GM23338 (cell line): ENCODE data around the gene GPRC5B. TPM values are rescaled to one million over a fixed set of nuclear protein-coding genes. Genes with fewer than 3 reads are reported as not detected.

ENCODE experiments used
- ATAC-seq: fragments of 200-7000 bp; cut with Tn5 transposase; 3 replicates; pipeline ENCODE4 v1.9.1; 2020
- DNase-seq: peaks from one replicate; pipeline ENCODE4 v3.0.0-alpha.2; 2015; ENCODE audit warnings: low spot score
- H2AFZ ChIP-seq: fragments of 200-600 bp; sonication (generic); 2 replicates; pipeline ENCODE4 v1.8.0; 2016; ENCODE audit warnings: antibody characterized with exemption, mild to moderate bottlenecking, moderate library complexity
- H3F3A ChIP-seq: fragments of 200-600 bp; sonication (generic); replicated peaks from 2 replicates; pipeline ENCODE4 v1.8.0; 2017; ENCODE audit warnings: antibody characterized with exemption, mixed run types, low read depth
- H3K27ac ChIP-seq: fragments of 200-600 bp; sonication (generic); 2 replicates; pipeline ENCODE4 v1.6.1; 2016; ENCODE audit warnings: low read depth
- H3K27me3 ChIP-seq: fragments of 200-600 bp; sonication (generic); 2 replicates; pipeline ENCODE4 v1.8.0; 2016; ENCODE audit warnings: mild to moderate bottlenecking, mixed run types, moderate library complexity; ENCODE audit not compliant: insufficient read depth
- H3K36me3 ChIP-seq: fragments of 200-600 bp; sonication (generic); 2 replicates; pipeline ENCODE4 v1.8.0; 2016; ENCODE audit warnings: mild to moderate bottlenecking; ENCODE audit not compliant: insufficient read depth
- H3K4me1 ChIP-seq: fragments of 200-600 bp; sonication (generic); 2 replicates; pipeline ENCODE4 v1.8.0; 2016; ENCODE audit warnings: mild to moderate bottlenecking, moderate library complexity; ENCODE audit not compliant: insufficient read depth
- H3K4me2 ChIP-seq: fragments of 200-600 bp; sonication (generic); 2 replicates; pipeline ENCODE4 v1.7.1; 2017; ENCODE audit warnings: mixed run types
- H3K4me3 ChIP-seq: fragments of 200-600 bp; sonication (generic); 2 replicates; pipeline ENCODE4 v1.6.1; 2016; ENCODE audit warnings: mixed run types
- H3K79me2 ChIP-seq: fragments of 200-600 bp; sonication (generic); replicated peaks from 2 replicates; pipeline ENCODE4 v1.8.0; 2017; ENCODE audit warnings: mild to moderate bottlenecking; ENCODE audit not compliant: insufficient read depth
- H3K9me2 ChIP-seq: fragments of 200-600 bp; sonication (generic); 2 replicates; pipeline ENCODE4 v1.8.0; 2017; ENCODE audit not compliant: insufficient read depth
- H4K20me1 ChIP-seq: fragments of 200-600 bp; sonication (generic); replicated peaks from 2 replicates; pipeline ENCODE4 v1.8.0; 2017; ENCODE audit warnings: mild to moderate bottlenecking; ENCODE audit not compliant: insufficient read depth
- H3K27ac Mint-ChIP-seq: 2 replicates; pipeline ENCODE4 v1.8.0; 2020; ENCODE audit warnings: inconsistent platforms, mild to moderate bottlenecking, moderate library complexity, mixed read lengths
- H3K27me3 Mint-ChIP-seq: 3 replicates; pipeline ENCODE4 v1.8.0; 2022; ENCODE audit warnings: low read depth, mild to moderate bottlenecking, moderate library complexity, mixed read lengths, inconsistent platforms; ENCODE audit not compliant: insufficient read depth, poor library complexity
- H3K36me3 Mint-ChIP-seq: 3 replicates; pipeline ENCODE4 v1.8.0; 2021; ENCODE audit warnings: low read depth, mild to moderate bottlenecking, inconsistent platforms, moderate library complexity, mixed read lengths
- H3K4me1 Mint-ChIP-seq: 3 replicates; pipeline ENCODE4 v1.8.0; 2020; ENCODE audit warnings: mild to moderate bottlenecking, inconsistent platforms, mixed read lengths
- H3K4me3 Mint-ChIP-seq: 3 replicates; pipeline ENCODE4 v1.8.0; 2021; ENCODE audit warnings: moderate library complexity, mild to moderate bottlenecking, inconsistent platforms, mixed read lengths
- H3K9me3 Mint-ChIP-seq: 3 replicates; pipeline ENCODE4 v1.8.0; 2020; ENCODE audit warnings: moderate library complexity, mild to moderate bottlenecking, inconsistent platforms, mixed read lengths
- CREB1 ChIP-seq: fragments of 250-450 bp; sonication (Bioruptor Pico); IDR thresholded peaks from 2 replicates; pipeline ENCODE4 v1.5.0; 2020; ENCODE audit warnings: low read depth, mild to moderate bottlenecking, moderate library complexity
- EZH2 ChIP-seq: fragments of 200-600 bp; sonication (generic); IDR thresholded peaks from one replicate; pipeline ENCODE4 v1.8.0; 2017; ENCODE audit warnings: antibody characterized with exemption, mild to moderate bottlenecking, low read depth; ENCODE audit not compliant: unreplicated experiment
- EZH2phosphoT487 ChIP-seq: fragments of 200-600 bp; sonication (generic); IDR thresholded peaks from one replicate; pipeline ENCODE4 v1.8.1; 2018; ENCODE audit warnings: antibody characterized with exemption; ENCODE audit not compliant: unreplicated experiment
- JUNB ChIP-seq: IDR thresholded peaks from one replicate; pipeline ENCODE4 v1.6.1; 2016; ENCODE audit warnings: antibody characterized with exemption; ENCODE audit not compliant: unreplicated experiment
- REST ChIP-seq: IDR thresholded peaks from one replicate; pipeline ENCODE4 v1.6.1; 2018; ENCODE audit warnings: antibody characterized with exemption; ENCODE audit not compliant: unreplicated experiment
- ZNF114 ChIP-seq: fragments of 250-450 bp; sonication (Bioruptor Pico); IDR thresholded peaks from 2 replicates; pipeline ENCODE4 v1.5.0; 2020; ENCODE audit warnings: mild to moderate bottlenecking, moderate library complexity
- ZNF462 ChIP-seq: fragments of 250-450 bp; sonication (Bioruptor Pico); IDR thresholded peaks from 2 replicates; pipeline ENCODE4 v1.5.0; 2020; ENCODE audit warnings: mild to moderate bottlenecking, moderate library complexity
- polyA plus RNA-seq: library from polyadenylated mRNA; unstranded; fragments of >200 nt; fragmentation: Nextera tagmentation; extraction: Ambion mirVana; gene quantifications from 2 replicates; pipeline ENCODE4 v1.2.1, GENCODE V29; 2016
- total RNA-seq: library from RNA; depleted of rRNA; stranded (reverse); fragments of >200 nt; shearing (Covaris generic); gene quantifications from 2 replicates; pipeline ENCODE4 v1.2.3, GENCODE V29; 2014

GPRC5B gene
- total and polyA plus RNA-seq, 2 experiments from 2014 or later: 70.9 to 82.5 TPM

- no peak for TF ChIP-seq ZNF462 (CRISPR knock-in tag)
- no peak for TF ChIP-seq CREB1 (CRISPR knock-in tag)
- TF ChIP-seq JUNB: no peak
- TF ChIP-seq EZH2: no peak
These were observed 20.7 kb downstream of the GPRC5B start (continued) for GRCh38 chr16:19863990-19864389.

- peaks cover 56% of the 10 kb centered on the region for H3K4me1 ChIP-seq
- peak overlapping the region; percentile 68 for H3K4me3 Mint-ChIP-seq
- no peaks in the 10 kb centered on the region; the same call in 1 of the 2 replicates for H4K20me1 ChIP-seq
- DNase-seq (peak; percentile 79), ATAC-seq (peak; percentile 74)
- no peak overlapping the region for H2AFZ ChIP-seq
- peak overlapping the region; percentile 99 for H3K27ac Mint-ChIP-seq
- peak overlapping the region; percentile 34 for H3K4me3 ChIP-seq
- H3F3A ChIP-seq: peaks cover 28% of the 10 kb centered on the region
- H3K79me2 ChIP-seq: peaks cover 48% of the 10 kb centered on the region
- H3K27me3 ChIP-seq: no peaks in the 10 kb centered on the region
- no peaks in the 10 kb centered on the region for H3K9me2 ChIP-seq
- no peaks in the 10 kb centered on the region for H3K9me3 Mint-ChIP-seq
- H3K4me2 ChIP-seq: peak overlapping the region; percentile 69
- peaks cover 63% of the 10 kb centered on the region for H3K4me1 Mint-ChIP-seq
- peaks cover 6% of the 10 kb centered on the region for H3K27me3 Mint-ChIP-seq
- H3K27ac ChIP-seq: peak overlapping the region; percentile 99
- H3K36me3 Mint-ChIP-seq: peaks cover 84% of the 10 kb centered on the region
- H3K36me3 ChIP-seq: peaks cover 17% of the 10 kb centered on the region; the same call in 1 of the 2 replicates
- TF ChIP-seq ZNF114 (CRISPR knock-in tag): no peak
- TF ChIP-seq CREB1 (CRISPR knock-in tag): peak; percentile 15; the same call in 1 of the 2 replicates
- TF ChIP-seq EZH2phosphoT487: no peak
- no peak for TF ChIP-seq REST
These were observed 22.8 kb downstream of the GPRC5B start for GRCh38 chr16:19861811-19862327.
